ENCODE data around the gene LMAN1L. TPM values are rescaled to one million over a fixed set of nuclear protein-coding genes. Genes with fewer than 3 reads are reported as not detected.
A peak's percentile ranks its signal among the peaks of the same experiment; 100 is the strongest.

The LMAN1L gene
- total RNA-seq, 4 donors from 2014 or later, result not detected

DNA sequence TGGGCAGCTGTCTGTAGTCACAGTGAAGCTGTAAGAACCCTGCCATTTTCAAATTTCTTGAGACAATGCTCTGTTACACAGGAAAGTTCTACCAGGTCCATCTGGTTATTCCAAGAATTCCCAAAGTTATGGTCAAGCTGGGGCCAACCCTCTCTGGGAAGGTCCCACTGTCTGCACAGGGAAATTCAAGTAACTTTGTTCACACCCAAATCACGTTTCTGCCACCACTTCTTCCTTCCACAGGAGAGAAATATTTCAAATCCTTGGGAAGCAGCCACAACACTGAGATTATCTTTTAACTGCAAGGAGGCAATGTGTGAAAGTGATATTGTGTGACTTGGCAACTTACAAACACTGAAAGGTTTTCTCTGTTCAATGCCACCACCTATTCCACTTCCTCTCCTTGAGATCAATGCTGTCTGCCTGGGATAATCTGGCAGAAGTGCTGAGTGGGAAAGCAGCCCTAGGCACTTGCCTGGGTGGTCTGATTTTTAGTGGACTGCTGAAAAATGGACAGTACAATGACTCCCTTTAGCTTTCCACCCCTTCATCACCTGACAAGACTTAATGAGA lies 54.9 kb downstream of the LMAN1L start:
- Histone ChIP-seq H3K36me3 (peaks cover 0 to 8% (median 0%) of the 10 kb centered on the region in 3 donors), H3K4me3 (no peak overlapping the region), H3K27me3 (no peaks in the 10 kb centered on the region), H3K9me3 (no peaks in the 10 kb centered on the region), H3K27ac (peak overlapping the region; percentile 32 to 98 (median 94)), H3K4me1 (peaks cover 14 to 93% (median 37%) of the 10 kb centered on the region in 4 donors)
- DNase-seq, result no peak
- TF ChIP-seq CTCF (IDR thresholded peaks at IDR 0.05) (no peak), POLR2A (IDR thresholded peaks at IDR 0.05) (no peak)

GRCh38 chr15:74868059-74868458 lies 55.4 kb downstream of the LMAN1L start:
- H3K27ac ChIP-seq, result peak overlapping the region; percentile 32 to 98 (median 94)
- peak in 1 of 3 donors; percentile 71 for DNase-seq
- no peak overlapping the region for H3K4me3 ChIP-seq
- peaks cover 0 to 8% (median 0%) of the 10 kb centered on the region in 3 donors for H3K36me3 ChIP-seq
- H3K4me1 ChIP-seq, result peaks cover 14 to 91% (median 37%) of the 10 kb centered on the region in 4 donors
- no peaks in the 10 kb centered on the region for H3K27me3 ChIP-seq
- no peaks in the 10 kb centered on the region for H3K9me3 ChIP-seq
- no peak for TF ChIP-seq POLR2A (IDR thresholded peaks at IDR 0.05)
- TF ChIP-seq CTCF (IDR thresholded peaks at IDR 0.05), result no peak

GRCh38 chr15:74869372-74869725 lies 56.7 kb downstream of the LMAN1L start:
- TF ChIP-seq CTCF (IDR thresholded peaks at IDR 0.05) (no peak), POLR2A (IDR thresholded peaks at IDR 0.05) (no peak)
- H3K36me3 ChIP-seq, result peaks cover 0 to 8% (median 0%) of the 10 kb centered on the region in 3 donors
- H3K27ac ChIP-seq, result peak overlapping the region; percentile 62 to 98 (median 94)
- H3K27me3 ChIP-seq, result no peaks in the 10 kb centered on the region
- H3K4me1 ChIP-seq, result peaks cover 10 to 78% (median 37%) of the 10 kb centered on the region in 4 donors
- DNase-seq, result no peak
- no peaks in the 10 kb centered on the region for H3K9me3 ChIP-seq
- H3K4me3 ChIP-seq, result peak overlapping the region in 2 of 4 donors; percentile 7 to 8

GRCh38 chr15:74869726-74870407 lies 57.2 kb downstream of the LMAN1L start:
- no peaks in the 10 kb centered on the region for H3K9me3 ChIP-seq
- H3K36me3 ChIP-seq, result peaks cover 0 to 8% (median 0%) of the 10 kb centered on the region in 3 donors
- H3K4me1 ChIP-seq, result peaks cover 8 to 73% (median 37%) of the 10 kb centered on the region in 4 donors
- no peaks in the 10 kb centered on the region for H3K27me3 ChIP-seq
- peak overlapping the region in 2 of 4 donors; percentile 8 to 74 for H3K4me3 ChIP-seq
- TF ChIP-seq POLR2A (IDR thresholded peaks at IDR 0.05), result peak in 1 of 2 donors; percentile 22
- TF ChIP-seq CTCF (IDR thresholded peaks at IDR 0.05), result no peak
- H3K27ac ChIP-seq, result peak overlapping the region; percentile 62 to 98 (median 94)
- peak; percentile 70 to 81 (median 71) for DNase-seq

GRCh38 chr15:74870436-74871215 lies 58.0 kb downstream of the LMAN1L start:
- Histone ChIP-seq H3K27me3 (no peaks in the 10 kb centered on the region), H3K9me3 (no peaks in the 10 kb centered on the region), H3K36me3 (peaks cover 0 to 8% (median 0%) of the 10 kb centered on the region in 3 donors), H3K4me3 (peak overlapping the region in 2 of 4 donors; percentile 4 to 74), H3K4me1 (peaks cover 8 to 66% (median 37%) of the 10 kb centered on the region in 4 donors), H3K27ac (peak overlapping the region; percentile 62 to 98 (median 94))
- TF ChIP-seq POLR2A (IDR thresholded peaks at IDR 0.05), result no peak
- TF ChIP-seq CTCF (IDR thresholded peaks at IDR 0.05), result no peak
- DNase-seq, result no peak

Measured in Peyer's patch (tissue), 4 donors.